ENCODE measurements around the gene MMS19. TPM values are rescaled to one million over a fixed set of nuclear protein-coding genes. Genes with fewer than 3 reads are reported as not detected.
A peak's percentile ranks its signal among the peaks of the same experiment; 100 is the strongest.
"Not testable (repeated sequence)": the region's sequence is repeated elsewhere in the genome, so short reads cannot be mapped to it uniquely, and the experiment has no call there.

Gene MMS19
- total RNA-seq, 1 donor from 2014 or later, result 46.7 TPM

DNA sequence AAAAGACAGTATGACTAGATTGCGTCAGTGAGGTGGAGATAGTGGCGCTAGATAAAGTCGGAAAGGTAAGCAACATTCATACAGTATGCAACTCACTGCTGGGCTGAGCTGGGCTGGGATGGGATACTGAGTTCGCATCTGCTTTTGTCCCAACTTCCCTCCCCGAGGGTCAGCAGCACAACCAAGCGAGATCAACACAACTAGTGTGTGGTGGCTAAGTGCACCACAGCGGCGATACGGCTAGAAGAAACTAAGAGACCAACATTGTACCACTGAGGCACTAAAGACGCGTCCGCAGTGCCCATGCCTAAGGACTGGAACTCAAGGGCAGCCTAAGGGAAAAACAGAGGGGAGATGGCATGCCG lies 52.9 kb downstream of the MMS19 start:
- no peak for DNase-seq (ENCODE audit: low spot score)
- intact Hi-C loops (cut with DNase I), result loop anchor here (5.0 kb wide), 1 partner anchor 52 kb away; the partner anchor contains the start of genes MMS19 and UBTD1

DNA sequence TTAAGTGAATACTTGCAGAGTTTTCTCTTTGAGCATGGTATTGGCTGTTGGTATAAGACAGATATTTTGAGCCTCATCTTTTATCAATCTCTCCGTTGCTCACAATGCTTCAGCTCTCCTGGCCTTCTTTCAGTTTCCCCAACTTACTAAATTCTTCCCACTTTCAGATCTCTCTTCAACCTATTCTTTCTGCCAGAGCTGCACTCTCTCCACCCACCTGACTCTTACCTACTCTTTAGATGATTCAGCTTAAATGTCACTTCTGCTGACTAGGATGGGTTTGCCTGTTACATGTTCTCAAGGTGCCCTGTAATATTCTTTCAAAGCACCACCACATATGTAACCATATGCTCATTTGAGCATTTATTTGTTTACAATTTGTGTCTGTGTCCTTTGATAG lies 54.0 kb downstream of the MMS19 start:
- intact Hi-C loops (cut with DNase I), result no loop called here
- no peak for DNase-seq (ENCODE audit: low spot score)

DNA sequence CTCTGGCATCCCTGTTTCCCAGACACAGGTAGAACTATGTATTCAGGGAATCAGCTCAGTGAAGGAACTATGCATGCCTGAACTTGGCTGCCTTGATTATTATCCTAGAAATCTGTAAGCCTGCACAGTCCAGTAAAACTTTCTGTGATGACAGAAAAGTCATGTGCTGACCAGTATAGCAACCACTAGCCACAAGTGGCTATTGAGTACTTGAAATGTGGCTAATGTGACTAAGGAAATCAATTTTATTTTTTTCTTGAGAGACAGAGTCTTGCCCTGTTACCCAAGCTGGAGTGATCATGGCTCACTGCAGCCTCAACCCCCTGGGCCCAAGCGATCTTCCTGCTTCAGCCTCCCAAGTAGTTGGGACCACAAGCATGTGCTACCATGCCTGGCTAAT lies 55.9 kb downstream of the MMS19 start:
- no peak for DNase-seq (ENCODE audit: low spot score)
- intact Hi-C loops (cut with DNase I), result no loop called here

DNA sequence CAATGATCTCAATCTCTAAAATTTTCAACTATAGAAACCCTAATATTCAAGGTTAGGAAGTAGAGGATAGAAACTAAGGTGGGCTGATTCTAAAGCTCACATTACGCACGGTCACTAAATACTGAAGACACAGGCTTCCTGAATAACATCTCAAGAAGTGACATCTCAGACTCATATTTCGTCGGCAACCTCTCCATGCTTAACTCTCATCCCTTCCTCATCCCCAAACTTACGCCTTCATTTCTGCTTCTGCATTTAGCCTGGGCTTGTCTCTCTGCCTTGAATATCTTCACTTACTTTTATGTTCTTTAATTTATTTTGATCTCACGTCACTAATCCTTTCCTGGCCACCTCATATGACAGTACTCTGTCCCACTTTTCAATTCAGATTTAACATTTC lies 63.0 kb downstream of the MMS19 start:
- DNase-seq (ENCODE audit: low spot score), result no peak
- intact Hi-C loops (cut with DNase I), result no loop called here

DNA sequence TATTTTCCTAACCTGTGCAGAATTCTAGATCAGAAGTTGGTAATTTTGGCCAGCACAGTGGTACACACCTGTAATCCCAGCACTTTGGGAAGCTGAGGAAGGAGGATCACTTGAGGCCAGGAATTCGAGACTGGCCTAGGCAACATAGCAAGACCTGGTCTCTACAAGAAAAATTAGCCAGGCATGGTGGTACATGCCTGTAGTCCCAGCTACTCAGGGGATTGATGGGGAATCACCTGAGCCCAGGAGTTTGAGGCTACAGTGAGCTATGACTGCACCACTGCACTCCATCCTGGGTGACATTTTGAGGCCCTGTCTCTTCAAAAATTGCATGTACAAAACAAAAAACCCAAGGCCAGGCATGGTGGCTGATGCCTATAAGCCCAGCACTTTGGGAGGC lies 63.7 kb downstream of the MMS19 start:
- DNase-seq (ENCODE audit: low spot score), result no peak
- intact Hi-C loops (cut with DNase I), result no loop called here

DNA sequence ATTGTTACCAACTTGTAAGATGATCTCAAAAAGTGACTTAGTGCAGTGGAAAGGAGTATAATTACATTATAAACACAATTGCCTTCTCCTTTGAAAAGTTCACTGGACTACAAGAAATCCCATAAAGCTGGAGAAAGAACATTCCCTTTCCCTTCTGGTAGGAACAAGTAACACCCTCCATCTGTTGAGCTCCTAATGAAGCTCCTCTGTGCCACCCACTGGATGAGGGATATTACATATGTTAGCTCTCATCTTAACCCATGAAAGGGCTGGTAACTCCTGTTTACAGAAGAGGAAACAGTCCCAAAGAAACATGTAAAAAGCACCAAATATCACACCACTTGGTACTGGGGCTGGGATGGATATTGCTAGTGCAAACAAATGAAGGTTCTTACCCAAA lies 64.2 kb downstream of the MMS19 start:
- DNase-seq (ENCODE audit: low spot score), result no peak
- intact Hi-C loops (cut with DNase I), result no loop called here

DNA sequence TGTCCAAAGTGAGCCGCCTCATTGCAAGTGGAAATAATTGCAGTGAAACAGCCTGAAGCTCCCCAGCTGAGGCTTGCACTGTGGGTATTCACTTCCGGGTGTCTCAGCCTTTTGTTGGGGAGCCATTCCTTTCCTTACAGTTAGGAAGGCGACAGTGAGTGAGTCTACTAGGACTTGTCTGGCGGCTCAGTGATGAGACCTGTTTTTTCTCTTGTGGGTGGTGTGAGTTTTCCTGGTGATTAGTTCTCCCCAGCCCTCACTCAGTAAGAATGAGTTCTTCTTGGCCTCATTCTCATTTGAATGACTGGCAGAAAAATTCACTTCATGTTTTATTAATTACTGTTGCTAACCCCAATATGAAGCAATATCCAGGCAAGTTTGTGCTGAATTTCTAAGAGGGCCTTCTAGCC lies 69.6 kb downstream of the MMS19 start:
- intact Hi-C loops (cut with DNase I), result no loop called here
- DNase-seq (ENCODE audit: low spot score), result no peak

DNA sequence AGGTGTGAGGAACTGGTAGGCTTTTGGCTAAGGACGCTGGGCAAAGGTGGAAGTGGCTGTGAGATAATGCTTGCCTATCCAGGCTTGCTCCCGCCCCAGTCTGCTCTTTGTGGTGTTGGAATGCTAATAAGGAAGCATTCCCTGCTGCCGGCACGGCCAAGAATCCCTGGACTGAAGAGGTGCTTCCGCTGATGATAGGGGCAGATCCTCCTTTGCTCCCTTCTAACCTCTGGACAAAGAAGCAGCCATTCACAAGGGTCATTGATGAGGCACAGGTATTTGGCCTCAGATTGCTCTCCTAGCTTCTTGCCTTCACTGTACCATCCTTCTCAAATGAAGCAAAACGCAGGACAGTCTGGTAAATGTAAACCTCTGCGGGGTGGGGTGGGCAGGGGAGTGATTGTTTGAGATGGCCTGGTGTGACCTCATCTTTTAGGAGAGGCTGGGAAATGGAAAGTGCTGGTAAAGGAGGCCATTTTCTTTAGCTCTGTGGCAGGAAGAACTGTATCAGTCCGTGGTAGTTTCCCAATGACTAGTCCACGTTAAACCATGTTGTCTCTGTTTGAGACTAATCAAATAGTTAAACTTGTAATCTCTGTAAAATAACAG lies 70.5 kb downstream of the MMS19 start:
- no peak for DNase-seq (ENCODE audit: low spot score)

DNA sequence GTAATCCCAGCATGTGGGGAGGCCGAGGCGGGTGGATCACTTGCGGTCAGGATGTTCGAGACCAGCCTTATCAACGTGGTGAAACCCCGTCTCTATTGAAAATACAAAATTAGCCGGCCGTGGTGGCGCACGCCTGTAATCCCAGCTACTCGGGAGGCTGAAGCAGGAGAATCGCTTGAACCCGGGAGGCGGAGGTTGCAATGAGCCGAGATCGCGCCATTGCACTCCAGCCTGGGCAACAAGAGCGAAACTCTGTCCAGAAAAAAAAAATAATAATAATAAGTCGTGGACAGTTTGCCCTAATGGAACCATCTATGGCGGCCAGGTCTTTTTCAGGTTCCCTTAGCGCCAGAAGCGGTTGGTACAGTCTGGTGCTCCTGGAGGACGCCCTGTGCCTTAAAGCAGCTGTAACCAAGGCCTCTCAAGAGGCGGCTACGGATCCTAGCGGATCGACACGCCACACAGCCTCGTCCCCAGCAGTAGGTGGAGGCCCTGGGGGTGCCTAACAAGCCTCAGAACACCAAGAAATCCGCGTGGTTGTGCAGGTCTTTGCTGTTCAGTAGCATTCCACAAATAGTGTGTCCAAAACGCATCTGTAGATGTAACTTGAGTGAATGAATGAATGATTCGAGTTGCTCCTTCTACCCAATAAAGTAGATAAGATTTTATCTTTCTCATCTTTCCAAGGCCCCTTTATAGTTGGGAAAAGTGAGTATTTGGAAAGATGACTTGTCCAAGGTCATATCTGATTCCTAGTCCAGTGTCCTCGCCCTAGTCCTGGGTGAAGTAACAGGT lies 71.2 kb downstream of the MMS19 start:
- DNase-seq (ENCODE audit: low spot score), result no peak
- intact Hi-C loops (cut with DNase I), result loop anchor here (2.0 kb wide), 1 partner anchor 20 kb away; the partner anchor contains the start of genes EXOSC1 and ZDHHC16

More for the DNA sequence above, 70.5 kb downstream of the MMS19 start:
- intact Hi-C loops (cut with DNase I), result loop anchor here (2.0 kb wide), 1 partner anchor 19 kb away; the partner anchor contains the start of genes EXOSC1 and ZDHHC16

DNA sequence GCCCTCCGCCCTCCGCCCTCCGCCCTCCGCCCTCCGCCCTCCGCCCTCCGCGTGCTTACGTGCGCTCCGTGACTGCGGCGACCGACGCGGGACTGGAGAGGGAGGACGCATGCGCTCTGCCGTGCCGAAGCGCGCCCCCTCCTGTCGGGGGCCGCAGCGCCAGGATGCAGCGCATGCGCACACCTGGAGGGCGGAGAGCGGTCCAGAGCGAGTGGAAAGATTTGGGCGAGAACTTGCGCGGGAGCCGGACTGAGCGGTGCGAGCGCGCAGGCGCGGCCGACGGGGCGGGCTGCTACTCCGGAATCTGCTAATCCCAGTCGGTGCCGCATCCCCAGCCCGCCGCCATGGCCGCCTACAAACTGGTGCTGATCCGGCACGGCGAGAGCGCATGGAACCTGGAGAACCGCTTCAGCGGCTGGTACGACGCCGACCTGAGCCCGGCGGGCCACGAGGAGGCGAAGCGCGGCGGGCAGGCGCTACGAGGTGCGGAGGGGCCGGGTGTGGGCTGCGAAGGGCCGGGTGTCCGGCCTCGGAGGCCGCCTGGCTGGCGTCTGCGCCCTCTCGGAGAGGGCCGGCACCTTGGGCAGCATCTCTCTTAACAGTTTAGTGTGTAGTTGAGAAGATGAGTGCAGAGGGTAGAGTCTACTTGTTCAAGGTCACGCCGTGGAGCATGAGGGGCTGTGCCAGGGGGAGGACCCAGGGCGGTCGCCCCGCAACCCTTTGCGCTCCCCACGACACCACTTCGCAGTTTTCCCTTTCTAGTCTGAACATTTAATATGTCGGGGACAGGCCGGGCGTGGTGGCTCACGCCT lies 72.1 kb downstream of the MMS19 start, which contains the start of gene PGAM1:
Gene PGAM1, plus strand, starts transcription at position 228 of the 812 bp plus-strand sequence. Its CDS starts 117 bp downstream, at position 345.
- peak; percentile 99 for DNase-seq (ENCODE audit: low spot score)
- intact Hi-C loops (cut with DNase I), result loop anchor here (2.0 kb wide), 1 partner anchor 21 kb away; the partner anchor contains the start of genes EXOSC1 and ZDHHC16

DNA sequence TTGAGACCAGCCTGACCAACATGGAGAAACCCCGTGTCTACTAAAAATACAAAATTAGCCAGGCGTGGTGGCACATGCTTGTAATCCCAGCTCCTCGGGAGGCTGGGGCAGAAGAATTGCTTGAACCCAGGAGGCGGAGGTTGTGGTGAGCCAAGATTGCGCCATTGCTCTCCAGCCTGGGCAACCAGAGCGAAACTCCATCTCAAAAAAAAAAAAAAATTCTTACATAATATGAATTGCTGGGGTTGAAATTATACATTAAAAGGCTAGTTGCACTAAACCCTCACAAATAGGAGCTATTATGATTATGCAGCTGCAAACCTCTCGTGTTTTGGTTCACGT lies 74.5 kb downstream of the MMS19 start:
- intact Hi-C loops (cut with DNase I); DNase-seq (ENCODE audit: low spot score): not testable (repeated sequence)

DNA sequence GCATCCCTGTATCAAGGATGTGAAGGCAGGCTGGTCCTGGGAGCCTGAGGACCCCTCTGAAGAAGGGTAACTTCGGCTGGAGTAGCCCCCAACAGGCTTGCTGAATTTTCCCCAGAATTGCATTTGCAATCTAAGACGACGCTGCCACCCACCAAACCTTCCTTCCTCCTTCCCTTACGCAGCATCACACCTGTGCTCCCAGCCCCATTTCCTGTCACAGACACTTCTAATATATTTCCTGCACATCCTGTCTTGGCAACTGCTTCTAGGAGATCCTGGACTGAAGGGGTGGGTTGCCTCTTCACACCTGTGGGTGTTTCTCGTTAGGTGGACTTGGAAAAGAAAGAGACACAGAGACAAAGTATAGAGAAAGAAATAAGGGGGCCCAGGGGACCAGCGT lies 81.7 kb downstream of the MMS19 start:
- intact Hi-C loops (cut with DNase I), result no loop called here
- DNase-seq (ENCODE audit: low spot score), result no peak

DNA sequence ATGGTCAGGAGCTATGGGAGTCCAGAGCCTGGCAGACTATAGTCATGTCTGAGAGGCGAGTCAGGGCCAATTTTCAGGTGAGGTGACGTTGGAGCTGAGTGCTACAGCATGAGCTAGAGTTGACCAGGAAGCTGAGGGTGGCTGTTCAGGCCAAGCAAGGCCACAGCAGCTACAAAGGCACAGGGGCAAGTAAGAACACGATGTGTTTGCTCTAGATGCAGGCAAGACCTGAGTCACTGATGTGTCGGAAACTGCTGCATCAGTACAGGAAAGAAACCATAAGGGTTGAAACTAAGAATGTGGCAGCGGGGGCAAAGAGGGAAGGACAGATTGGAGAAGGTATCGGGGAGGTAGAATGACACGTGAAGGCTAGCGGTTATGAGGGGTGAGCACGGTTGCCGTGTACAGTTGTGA lies 85.3 kb downstream of the MMS19 start:
- intact Hi-C loops (cut with DNase I), result no loop called here
- no peak for DNase-seq (ENCODE audit: low spot score)

DNA sequence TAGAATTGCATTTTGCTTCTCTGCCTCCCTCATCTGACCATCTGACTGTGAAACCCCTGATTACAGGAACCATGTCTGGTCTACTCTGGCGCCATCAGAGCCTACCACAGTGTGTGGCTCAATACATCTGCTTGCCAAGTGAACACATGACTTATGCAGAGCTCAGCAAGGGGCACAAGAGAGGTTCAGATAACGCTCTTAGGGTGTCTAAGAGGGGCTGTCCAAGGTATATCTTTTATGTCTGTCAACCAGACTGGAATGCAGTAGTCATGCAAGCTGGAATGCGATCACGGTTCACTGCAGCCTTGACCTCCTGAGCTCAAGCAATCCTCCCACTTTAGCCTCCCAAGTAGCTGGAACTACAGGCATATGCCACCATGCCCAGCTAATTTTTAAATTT lies 86.8 kb downstream of the MMS19 start:
- no peak for DNase-seq (ENCODE audit: low spot score)
- intact Hi-C loops (cut with DNase I), result no loop called here

DNA sequence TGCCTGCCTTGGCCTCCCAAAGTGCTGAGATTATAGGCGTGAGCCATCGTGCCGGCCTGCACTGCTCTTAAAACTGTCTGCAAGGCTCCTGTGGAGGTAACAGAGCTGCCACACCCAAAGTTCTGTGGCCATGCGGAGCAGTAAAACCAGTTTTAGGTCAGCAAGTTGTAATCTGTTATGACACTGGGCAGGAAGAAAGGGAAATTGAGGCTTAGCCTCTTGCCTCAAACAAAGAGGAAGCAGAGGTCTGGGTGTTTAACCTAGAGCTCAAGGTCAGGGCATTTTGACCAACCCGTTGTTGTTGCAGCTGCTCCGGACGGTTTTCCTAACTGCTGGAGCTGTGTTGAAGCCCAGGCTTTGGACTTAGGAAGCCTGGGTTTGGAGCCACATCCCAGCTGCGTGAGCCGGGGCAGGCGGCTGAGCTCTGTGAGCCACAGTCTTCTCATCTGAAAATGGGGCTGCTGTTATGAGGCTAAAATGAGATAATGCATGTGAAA lies 89.7 kb downstream of the MMS19 start:
- intact Hi-C loops (cut with DNase I), result loop anchor here (10.0 kb wide), 1 partner anchor 146 kb away; no protein-coding TSS in a partner anchor

More for the DNA sequence above, 89.7 kb downstream of the MMS19 start:
- DNase-seq (ENCODE audit: low spot score), result no peak

Other genes starting within 250 kb of the MMS19 start
- 4.4 TPM for gene ARHGAP19, start 205.8 kb downstream of the MMS19 start, total RNA-seq
- 1.6 TPM for gene FRAT1, start 179.2 kb downstream of the MMS19 start, total RNA-seq
- gene FRAT2, start 163.7 kb downstream of the MMS19 start, total RNA-seq, result 4.8 TPM
- 23.5 TPM for gene RRP12, start 97.1 kb downstream of the MMS19 start, total RNA-seq
- gene PGAM1, start 72.2 kb downstream of the MMS19 start, total RNA-seq, result 331 TPM
- 15.8 TPM for gene EXOSC1, start 52.4 kb downstream of the MMS19 start, total RNA-seq
- 25.5 TPM for gene ZDHHC16, start 52.2 kb downstream of the MMS19 start, total RNA-seq
- gene UBTD1, start 502 bp upstream of the MMS19 start, total RNA-seq, result 25.5 TPM
- gene ANKRD2, start 74.4 kb upstream of the MMS19 start, total RNA-seq, result 138 TPM
- 20.4 TPM for gene HOGA1, start 86.0 kb upstream of the MMS19 start, total RNA-seq
- gene C10orf62, start 91.3 kb upstream of the MMS19 start, total RNA-seq, result 0.51 TPM
- gene MORN4, start 135.1 kb upstream of the MMS19 start, total RNA-seq, result 17.7 TPM
- gene PI4K2A, start 142.2 kb upstream of the MMS19 start, total RNA-seq, result 18.0 TPM
- gene AVPI1, start 188.8 kb upstream of the MMS19 start, total RNA-seq, result 6.3 TPM
- 8.6 TPM for gene MARVELD1, start 215.3 kb upstream of the MMS19 start, total RNA-seq
- gene ZFYVE27, start 238.7 kb upstream of the MMS19 start, total RNA-seq, result 19.8 TPM